ENCODE measurements around the gene KIAA1549. TPM values are rescaled to one million over a fixed set of nuclear protein-coding genes. Genes with fewer than 3 reads are reported as not detected.

Gene KIAA1549
- total RNA-seq, 4 donors from 2014 or later, result 1.6 to 2.4 (median 1.7) TPM

- Histone ChIP-seq H3K4me3 (peak overlapping the region in 1 of 4 donors; percentile 22), H3K27ac (no peak overlapping the region), H3K36me3 (peaks cover 0 to 19% (median 0%) of the 10 kb centered on the region in 3 donors), H3K27me3 (no peaks in the 10 kb centered on the region), H3K4me1 (no peaks in the 10 kb centered on the region), H3K9me3 (no peaks in the 10 kb centered on the region)
- 91 to 92% methylated on average over 9 of the region's 9 CpGs for WGBS, 2 donors
- TF ChIP-seq CTCF (IDR thresholded peaks at IDR 0.05) (no peak), EP300 (IDR thresholded peaks at IDR 0.05) (no peak), POLR2A (IDR thresholded peaks at IDR 0.05) (no peak)
- no peak for DNase-seq (ENCODE audit: low spot score in 2 of 2)
Measured at GRCh38 chr7:138838166-138838565, 143.0 kb downstream of the KIAA1549 start.

GRCh38 chr7:138837627-138838026 lies 143.6 kb downstream of the KIAA1549 start:
- H3K4me1 ChIP-seq, result no peaks in the 10 kb centered on the region
- H3K36me3 ChIP-seq, result peaks cover 0 to 19% (median 0%) of the 10 kb centered on the region in 3 donors
- H3K27me3 ChIP-seq, result no peaks in the 10 kb centered on the region
- DNase-seq (ENCODE audit: low spot score in 2 of 2), result no peak
- H3K4me3 ChIP-seq, result peak overlapping the region in 1 of 4 donors; percentile 22
- no peak for TF ChIP-seq CTCF (IDR thresholded peaks at IDR 0.05)
- no peak for TF ChIP-seq POLR2A (IDR thresholded peaks at IDR 0.05)
- no peak for TF ChIP-seq EP300 (IDR thresholded peaks at IDR 0.05)
- H3K9me3 ChIP-seq, result no peaks in the 10 kb centered on the region
- 54 to 61% methylated on average over 13 of the region's 13 CpGs for WGBS, 2 donors
- H3K27ac ChIP-seq, result no peak overlapping the region

- H3K9me3 ChIP-seq, result no peaks in the 10 kb centered on the region
- TF ChIP-seq POLR2A (IDR thresholded peaks at IDR 0.05), result no peak
- peaks cover 0 to 8% (median 0%) of the 10 kb centered on the region in 3 donors for H3K36me3 ChIP-seq
- H3K27ac ChIP-seq, result no peak overlapping the region
- H3K4me1 ChIP-seq, result no peaks in the 10 kb centered on the region
- no peaks in the 10 kb centered on the region for H3K27me3 ChIP-seq
- H3K4me3 ChIP-seq, result no peak overlapping the region
- WGBS, 2 donors, result 85 to 86% methylated on average over 11 of the region's 11 CpGs
- DNase-seq (ENCODE audit: low spot score in 2 of 2), result no peak
Measured at GRCh38 chr7:138835087-138835486, 146.1 kb downstream of the KIAA1549 start.

- Histone ChIP-seq H3K36me3 (peaks cover 0 to 5% (median 0%) of the 10 kb centered on the region in 3 donors), H3K27ac (no peak overlapping the region), H3K27me3 (no peaks in the 10 kb centered on the region), H3K9me3 (no peaks in the 10 kb centered on the region), H3K4me3 (no peak overlapping the region), H3K4me1 (no peaks in the 10 kb centered on the region)
- no peak for DNase-seq (ENCODE audit: low spot score in 2 of 2)
- WGBS, 2 donors, result 94 to 97% methylated on average over 9 of the region's 9 CpGs
- TF ChIP-seq POLR2A (IDR thresholded peaks at IDR 0.05), result no peak
- TF ChIP-seq CTCF (IDR thresholded peaks at IDR 0.05), result no peak
- TF ChIP-seq EP300 (IDR thresholded peaks at IDR 0.05), result no peak
Measured at GRCh38 chr7:138834583-138834982, 146.6 kb downstream of the KIAA1549 start.

GRCh38 chr7:138833596-138833995 lies 147.6 kb downstream of the KIAA1549 start:
- Histone ChIP-seq H3K27me3 (no peaks in the 10 kb centered on the region), H3K27ac (no peak overlapping the region), H3K4me3 (no peak overlapping the region), H3K4me1 (no peaks in the 10 kb centered on the region), H3K9me3 (peaks cover 0 to 4% (median 0%) of the 10 kb centered on the region in 4 donors), H3K36me3 (peaks cover 0 to 5% (median 0%) of the 10 kb centered on the region in 3 donors)
- TF ChIP-seq POLR2A (IDR thresholded peaks at IDR 0.05), result no peak
- TF ChIP-seq CTCF (IDR thresholded peaks at IDR 0.05), result no peak
- no peak for TF ChIP-seq EP300 (IDR thresholded peaks at IDR 0.05)
- WGBS, 2 donors, result 48 to 51% methylated on average over 5 of the region's 5 CpGs
- DNase-seq (ENCODE audit: low spot score in 2 of 2), result no peak

GRCh38 chr7:138832966-138833365 lies 148.2 kb downstream of the KIAA1549 start:
- Histone ChIP-seq H3K4me1 (no peaks in the 10 kb centered on the region), H3K9me3 (peaks cover 0 to 4% (median 0%) of the 10 kb centered on the region in 4 donors), H3K4me3 (no peak overlapping the region), H3K27me3 (no peaks in the 10 kb centered on the region), H3K36me3 (peaks cover 0 to 5% (median 0%) of the 10 kb centered on the region in 3 donors), H3K27ac (no peak overlapping the region)
- no peak for TF ChIP-seq CTCF (IDR thresholded peaks at IDR 0.05)
- no peak for TF ChIP-seq POLR2A (IDR thresholded peaks at IDR 0.05)
- TF ChIP-seq EP300 (IDR thresholded peaks at IDR 0.05), result no peak
- DNase-seq (ENCODE audit: low spot score in 2 of 2), result no peak
- 90 to 94% methylated on average over 10 of the region's 10 CpGs for WGBS, 2 donors

Data from tibial nerve (tissue), 4 donors.